GM12864 (cell line): Measurements from ENCODE around the gene RERE.

Source experiments
- DNase-seq: peaks from one replicate; pipeline ENCODE4 v3.0.0-alpha.2; 2011; ENCODE audit warnings: low read depth
- H3K4me3 ChIP-seq: 2 replicates; pipeline ENCODE4 v1.5.1; 2011; ENCODE audit warnings: mild to moderate bottlenecking, low read depth, low read length, control low read depth
- CTCF ChIP-seq: IDR thresholded peaks from 2 replicates; pipeline ENCODE4 v1.5.1; 2011; ENCODE audit warnings: low read depth, mild to moderate bottlenecking, moderate library complexity, low read length, control low read depth, inconsistent platforms; ENCODE audit errors: missing control alignments

The RERE gene

GRCh38 chr1:8851060-8851459 lies 33.6 kb upstream of the RERE start:
- DNase-seq: no peak
- no peak overlapping the region for H3K4me3 ChIP-seq
- no peak for TF ChIP-seq CTCF

- DNase-seq: peak; percentile 15
- peak; percentile 92 for TF ChIP-seq CTCF
- H3K4me3 ChIP-seq: no peak overlapping the region
Observed at GRCh38 chr1:8848663-8849386, 31.4 kb upstream of the RERE start.

GRCh38 chr1:8847990-8848389 lies 30.6 kb upstream of the RERE start:
- no peak overlapping the region for H3K4me3 ChIP-seq
- DNase-seq: no peak
- TF ChIP-seq CTCF: no peak

GRCh38 chr1:8846263-8846662 lies 28.8 kb upstream of the RERE start:
- no peak for TF ChIP-seq CTCF
- no peak overlapping the region for H3K4me3 ChIP-seq
- DNase-seq: no peak

GRCh38 chr1:8845104-8846097 lies 28.0 kb upstream of the RERE start:
- no peak overlapping the region for H3K4me3 ChIP-seq
- TF ChIP-seq CTCF: no peak
- DNase-seq: no peak

GRCh38 chr1:8844501-8845006 lies 27.1 kb upstream of the RERE start:
- DNase-seq: no peak
- H3K4me3 ChIP-seq: no peak overlapping the region
- TF ChIP-seq CTCF: no peak
